Measurements from ENCODE around the gene EXOC4.
A peak's percentile ranks its signal among the peaks of the same experiment; 100 is the strongest.

Gene EXOC4

GRCh38 chr7:133977409-133978274, 724.8 kb downstream of the EXOC4 start (continued):
- TF ChIP-seq ZSCAN4 (tag by site-specific recombination; IDR thresholded peaks at IDR 0.05) (peak; percentile 27; the same call in 1 of the 2 replicates), FEZF1 (tag by site-specific recombination; IDR thresholded peaks at IDR 0.05) (peak; percentile 42; the same call in 1 of the 2 replicates)

- H3K4me3 ChIP-seq (ENCODE audit: low read depth, low read length): no peak overlapping the region
- H3K9me3 ChIP-seq (ENCODE audit: control insufficient read depth, insufficient read depth, low read depth, low read length): no peaks in the 10 kb centered on the region
- no peak for TF ChIP-seq ZFP69B (tag by site-specific recombination; IDR thresholded peaks at IDR 0.05)
- no peak for TF ChIP-seq ZNF830 (tag by site-specific recombination; IDR thresholded peaks at IDR 0.05; ENCODE audit: low read depth)
- TF ChIP-seq, protein P1, sequence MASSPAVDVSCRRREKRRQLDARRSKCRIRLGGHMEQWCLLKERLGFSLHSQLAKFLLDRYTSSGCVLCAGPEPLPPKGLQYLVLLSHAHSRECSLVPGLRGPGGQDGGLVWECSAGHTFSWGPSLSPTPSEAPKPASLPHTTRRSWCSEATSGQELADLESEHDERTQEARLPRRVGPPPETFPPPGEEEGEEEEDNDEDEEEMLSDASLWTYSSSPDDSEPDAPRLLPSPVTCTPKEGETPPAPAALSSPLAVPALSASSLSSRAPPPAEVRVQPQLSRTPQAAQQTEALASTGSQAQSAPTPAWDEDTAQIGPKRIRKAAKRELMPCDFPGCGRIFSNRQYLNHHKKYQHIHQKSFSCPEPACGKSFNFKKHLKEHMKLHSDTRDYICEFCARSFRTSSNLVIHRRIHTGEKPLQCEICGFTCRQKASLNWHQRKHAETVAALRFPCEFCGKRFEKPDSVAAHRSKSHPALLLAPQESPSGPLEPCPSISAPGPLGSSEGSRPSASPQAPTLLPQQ (tag by site-specific recombination; IDR thresholded peaks at IDR 0.05): no peak
- TF ChIP-seq ZXDB (tag by site-specific recombination; IDR thresholded peaks at IDR 0.05): no peak
- TF ChIP-seq KLF16 (tag by site-specific recombination; IDR thresholded peaks at IDR 0.05): no peak
- TF ChIP-seq, protein P2, sequence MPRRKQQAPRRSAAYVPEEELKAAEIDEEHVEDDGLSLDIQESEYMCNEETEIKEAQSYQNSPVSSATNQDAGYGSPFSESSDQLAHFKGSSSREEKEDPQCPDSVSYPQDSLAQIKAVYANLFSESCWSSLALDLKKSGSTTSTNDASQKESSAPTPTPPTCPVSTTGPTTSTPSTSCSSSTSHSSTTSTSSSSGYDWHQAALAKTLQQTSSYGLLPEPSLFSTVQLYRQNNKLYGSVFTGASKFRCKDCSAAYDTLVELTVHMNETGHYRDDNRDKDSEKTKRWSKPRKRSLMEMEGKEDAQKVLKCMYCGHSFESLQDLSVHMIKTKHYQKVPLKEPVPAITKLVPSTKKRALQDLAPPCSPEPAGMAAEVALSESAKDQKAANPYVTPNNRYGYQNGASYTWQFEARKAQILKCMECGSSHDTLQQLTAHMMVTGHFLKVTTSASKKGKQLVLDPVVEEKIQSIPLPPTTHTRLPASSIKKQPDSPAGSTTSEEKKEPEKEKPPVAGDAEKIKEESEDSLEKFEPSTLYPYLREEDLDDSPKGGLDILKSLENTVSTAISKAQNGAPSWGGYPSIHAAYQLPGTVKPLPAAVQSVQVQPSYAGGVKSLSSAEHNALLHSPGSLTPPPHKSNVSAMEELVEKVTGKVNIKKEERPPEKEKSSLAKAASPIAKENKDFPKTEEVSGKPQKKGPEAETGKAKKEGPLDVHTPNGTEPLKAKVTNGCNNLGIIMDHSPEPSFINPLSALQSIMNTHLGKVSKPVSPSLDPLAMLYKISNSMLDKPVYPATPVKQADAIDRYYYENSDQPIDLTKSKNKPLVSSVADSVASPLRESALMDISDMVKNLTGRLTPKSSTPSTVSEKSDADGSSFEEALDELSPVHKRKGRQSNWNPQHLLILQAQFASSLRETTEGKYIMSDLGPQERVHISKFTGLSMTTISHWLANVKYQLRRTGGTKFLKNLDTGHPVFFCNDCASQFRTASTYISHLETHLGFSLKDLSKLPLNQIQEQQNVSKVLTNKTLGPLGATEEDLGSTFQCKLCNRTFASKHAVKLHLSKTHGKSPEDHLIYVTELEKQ (tag by site-specific recombination; IDR thresholded peaks at IDR 0.05; ENCODE audit: borderline replicate concordance): no peak
- H3K27ac ChIP-seq (ENCODE audit: extremely low read depth, low read depth, low read length): no peak overlapping the region
- ChIA-PET CTCF (interaction anchor here (0.5 kb wide), 1 partner anchor 15 kb away, joined by 5 read pairs; no protein-coding TSS in a partner anchor), POLR2A (no interaction called here)
- no peaks in the 10 kb centered on the region for H3K36me3 ChIP-seq (ENCODE audit: control insufficient read depth in 2 of 2, insufficient read depth in 1 of 2, low read length in 2 of 2)
- no peaks in the 10 kb centered on the region for H3K4me1 ChIP-seq (ENCODE audit: control insufficient read depth, insufficient read depth, low read length)
These were observed 725.8 kb downstream of the EXOC4 start for GRCh38 chr7:133978502-133979295.

DNA sequence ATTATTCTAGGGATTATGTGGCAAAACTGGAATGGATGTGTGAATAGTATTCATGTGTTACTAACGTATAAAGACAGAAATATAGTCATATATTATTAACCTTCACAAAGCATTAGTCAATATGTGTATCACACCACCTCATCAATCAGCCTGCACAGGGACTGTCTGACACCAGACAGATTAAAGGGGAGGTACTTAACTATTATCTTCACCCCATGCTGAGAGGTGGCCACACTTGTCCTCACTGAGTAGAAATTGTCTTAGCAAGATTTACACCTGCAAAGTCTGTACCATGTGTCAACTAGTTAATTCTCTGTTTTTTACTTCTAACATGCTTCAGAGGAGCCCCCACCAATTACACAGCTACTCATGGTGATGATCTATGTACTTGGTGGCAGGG, 727.9 kb downstream of the EXOC4 start:
- no peaks in the 10 kb centered on the region for H3K4me1 ChIP-seq (ENCODE audit: control insufficient read depth, insufficient read depth, low read length)
- POLR2A ChIA-PET: no interaction called here
- CTCF ChIA-PET: interaction anchor here (0.7 to 1.4 kb wide), 2 partner anchors 17 to 127 kb away, joined by 3 to 5 read pairs; no protein-coding TSS in a partner anchor
- no peaks in the 10 kb centered on the region for H3K9me3 ChIP-seq (ENCODE audit: control insufficient read depth, insufficient read depth, low read depth, low read length)
- no peak overlapping the region for H3K27ac ChIP-seq (ENCODE audit: extremely low read depth, low read depth, low read length)
- no peaks in the 10 kb centered on the region for H3K36me3 ChIP-seq (ENCODE audit: control insufficient read depth in 2 of 2, insufficient read depth in 1 of 2, low read length in 2 of 2)
- TF ChIP-seq ZNF140 (tag by site-specific recombination; IDR thresholded peaks at IDR 0.05) (no peak), ZNF626 (tag by site-specific recombination; IDR thresholded peaks at IDR 0.05) (no peak), ZNF248 (tag by site-specific recombination; IDR thresholded peaks at IDR 0.05) (no peak), ZNF341 (tag by site-specific recombination; IDR thresholded peaks at IDR 0.05; ENCODE audit: low read depth) (no peak), ZNF404 (tag by site-specific recombination; IDR thresholded peaks at IDR 0.05) (no peak), ZNF513 (tag by site-specific recombination; IDR thresholded peaks at IDR 0.05) (no peak)
- H3K4me3 ChIP-seq (ENCODE audit: low read depth, low read length): no peak overlapping the region
